H7 (cell line): Measurements from ENCODE around the gene APRT. TPM values are rescaled to one million over a fixed set of nuclear protein-coding genes. Genes with fewer than 3 reads are reported as not detected.

Experiments
- DNase-seq: peaks from one replicate; pipeline ENCODE4 v3.0.0; 2012
- H3K27me3 ChIP-seq: 2 replicates; pipeline ENCODE4 v1.6.0; 2011; ENCODE audit warnings: mild to moderate bottlenecking, low read length; ENCODE audit not compliant: control insufficient read depth, insufficient read depth
- H3K36me3 ChIP-seq: replicated peaks from 2 replicates; pipeline ENCODE4 v1.5.1; 2011; ENCODE audit warnings: low read length; ENCODE audit not compliant: control insufficient read depth, insufficient read depth
- H3K4me3 ChIP-seq: 2 replicates; pipeline ENCODE4 v1.5.1; 2011; ENCODE audit warnings: low read depth, mild to moderate bottlenecking, control low read depth, low read length, moderate library complexity; ENCODE audit not compliant: insufficient read depth
- total RNA-seq: library from RNA; depleted of rRNA; stranded (reverse); fragments of >200 nt; shearing (Covaris generic); gene quantifications from 2 replicates; pipeline ENCODE4 v1.2.3, GENCODE V29; 2014

The APRT gene
- total RNA-seq, 1 experiment from 2014 or later: 633 TPM

- no peaks in the 10 kb centered on the region for H3K27me3 ChIP-seq
- H3K36me3 ChIP-seq: peaks cover 44% of the 10 kb centered on the region
- peak overlapping the region; percentile 86 for H3K4me3 ChIP-seq
- no peak for DNase-seq
Observed at GRCh38 chr16:88810166-88810911, 1.4 kb downstream of the APRT start.

GRCh38 chr16:88809676-88810165 is 2.0 kb downstream of the APRT start:
- Histone ChIP-seq H3K27me3 (no peaks in the 10 kb centered on the region), H3K4me3 (no peak overlapping the region), H3K36me3 (peaks cover 47% of the 10 kb centered on the region)
- no peak for DNase-seq

- no peak overlapping the region for H3K4me3 ChIP-seq
- H3K36me3 ChIP-seq: peaks cover 47% of the 10 kb centered on the region
- no peak for DNase-seq
- no peaks in the 10 kb centered on the region for H3K27me3 ChIP-seq
Observed at GRCh38 chr16:88809068-88809675, 2.6 kb downstream of the APRT start.

DNA sequence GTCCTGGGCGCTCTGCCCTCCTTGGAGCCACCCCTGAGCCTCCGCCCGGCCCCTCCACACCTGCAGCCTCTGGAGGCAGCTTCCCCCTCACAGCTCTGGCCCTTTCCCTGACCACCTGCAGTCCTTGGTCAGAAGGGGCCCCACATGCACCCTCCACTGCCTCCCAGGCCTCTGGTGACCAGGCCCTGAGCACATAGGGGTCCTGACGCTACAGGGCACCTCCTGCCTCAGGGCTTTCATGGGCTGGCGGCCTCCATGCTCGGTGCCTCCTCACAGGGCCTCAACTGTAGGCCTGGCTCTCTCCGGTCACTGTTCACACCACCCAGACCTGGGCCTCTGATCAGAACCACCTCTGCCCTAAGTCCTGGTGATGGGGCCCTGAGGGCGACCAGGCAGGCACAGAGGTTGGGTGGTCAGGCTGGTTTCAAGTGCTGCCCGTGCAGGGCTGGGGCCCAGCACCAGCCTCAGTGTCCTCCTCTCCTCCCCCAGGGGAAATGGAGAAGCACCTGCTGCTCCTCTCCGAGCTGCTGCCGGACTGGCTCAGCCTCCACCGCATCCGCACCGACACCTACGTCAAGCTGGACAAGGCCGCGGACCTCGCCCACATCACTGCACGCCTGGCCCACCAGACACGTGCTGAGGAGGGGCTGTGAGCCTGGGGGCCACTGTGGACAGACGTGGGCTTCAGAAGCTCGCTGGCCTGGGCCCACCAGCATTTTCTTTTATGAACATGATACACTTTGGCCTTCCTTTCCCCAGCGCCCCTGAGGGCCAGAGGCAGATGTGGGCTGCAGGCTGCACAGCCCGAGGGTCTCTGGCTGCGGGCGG is 3.9 kb downstream of the APRT start:
- Histone ChIP-seq H3K27me3 (no peaks in the 10 kb centered on the region), H3K36me3 (peaks cover 47% of the 10 kb centered on the region), H3K4me3 (no peak overlapping the region)
- no peak for DNase-seq

DNA sequence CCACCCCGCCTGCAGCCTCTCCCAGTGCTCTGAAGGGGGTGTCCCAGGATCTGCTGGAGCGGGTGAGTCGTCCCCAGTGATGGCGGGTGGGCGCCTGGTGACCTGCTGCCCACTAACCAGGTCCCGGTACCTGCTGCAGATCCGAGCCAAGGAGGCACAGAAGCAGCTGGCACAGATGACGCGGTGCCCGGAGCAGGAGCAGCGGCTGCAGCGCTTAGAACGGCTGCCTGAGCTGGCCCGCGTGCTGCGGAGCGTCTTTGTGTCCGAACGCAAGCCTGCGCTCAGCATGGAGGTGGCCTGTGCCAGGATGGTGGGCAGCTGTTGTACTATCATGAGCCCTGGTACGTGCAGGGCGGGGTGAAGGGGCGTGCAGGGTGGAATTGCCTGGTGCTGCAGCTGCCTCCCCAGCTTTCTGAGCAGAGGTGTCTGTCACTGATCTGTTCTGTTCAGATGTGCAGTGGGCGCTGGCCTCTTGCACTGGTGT is 4.5 kb downstream of the APRT start:
- Histone ChIP-seq H3K27me3 (no peaks in the 10 kb centered on the region), H3K36me3 (peaks cover 47% of the 10 kb centered on the region), H3K4me3 (no peak overlapping the region)
- no peak for DNase-seq

DNA sequence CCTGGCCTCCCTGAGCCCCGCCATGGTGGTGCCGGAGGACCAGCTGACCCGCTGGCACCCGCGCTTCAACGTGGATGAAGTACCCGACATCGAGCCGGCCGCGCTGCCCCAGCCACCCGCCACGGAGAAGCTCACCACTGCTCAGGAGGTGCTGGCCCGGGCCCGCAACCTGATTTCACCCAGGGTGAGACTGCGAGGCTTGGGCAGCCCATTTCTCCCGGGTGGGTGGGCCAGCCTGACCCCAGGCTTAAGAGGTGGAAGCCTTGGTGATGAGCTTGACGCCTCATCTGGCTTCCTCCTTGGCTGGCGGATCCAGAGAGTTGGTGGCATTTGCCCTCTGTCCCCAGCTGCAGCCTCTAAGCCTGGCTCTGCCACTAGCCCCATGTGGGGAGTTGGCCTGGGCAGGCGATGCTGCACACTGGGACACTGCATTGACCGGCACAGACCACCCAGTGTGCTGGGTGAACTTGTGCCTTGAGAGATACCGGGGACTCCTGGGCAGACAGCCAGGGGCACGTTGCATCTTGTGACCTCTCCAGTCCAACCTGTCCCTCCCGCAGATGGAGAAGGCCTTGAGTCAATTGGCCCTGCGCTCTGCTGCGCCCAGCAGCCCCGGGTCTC is 5.1 kb downstream of the APRT start:
- DNase-seq: no peak
- Histone ChIP-seq H3K36me3 (peaks cover 47% of the 10 kb centered on the region), H3K4me3 (no peak overlapping the region), H3K27me3 (no peaks in the 10 kb centered on the region)

DNA sequence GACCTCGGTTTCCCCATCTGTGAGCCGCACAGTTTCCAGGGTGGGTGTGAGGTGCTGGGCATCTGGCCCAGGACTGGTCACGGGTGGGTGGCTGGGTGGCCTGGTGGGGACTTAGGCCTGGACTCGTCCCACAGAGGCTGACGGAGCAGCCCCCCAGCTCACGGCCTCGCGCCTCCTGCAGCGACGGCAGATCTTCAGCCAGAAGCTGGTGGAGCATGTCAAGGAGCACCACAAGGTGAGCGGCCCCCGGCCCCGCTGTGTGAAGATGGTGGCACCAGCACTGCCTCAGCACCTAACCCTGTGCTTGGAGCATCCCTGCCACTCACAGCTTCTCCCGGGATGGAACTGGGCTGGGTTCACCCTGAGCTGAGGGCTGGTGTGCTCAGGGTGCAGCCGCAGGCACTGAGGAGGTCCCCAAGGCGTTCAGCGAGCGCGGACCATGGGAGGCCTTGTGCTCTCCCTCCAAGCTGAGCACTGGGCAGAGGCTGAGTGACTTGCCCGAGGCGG is 5.8 kb downstream of the APRT start:
- Histone ChIP-seq H3K27me3 (no peaks in the 10 kb centered on the region), H3K4me3 (no peak overlapping the region), H3K36me3 (peaks cover 47% of the 10 kb centered on the region)
- no peak for DNase-seq

- H3K27me3 ChIP-seq: no peaks in the 10 kb centered on the region
- no peak for DNase-seq
- H3K36me3 ChIP-seq: peaks cover 43% of the 10 kb centered on the region
- H3K4me3 ChIP-seq: no peak overlapping the region
Observed at GRCh38 chr16:88805340-88805715, 6.4 kb downstream of the APRT start.

- Histone ChIP-seq H3K27me3 (no peaks in the 10 kb centered on the region), H3K36me3 (peaks cover 37% of the 10 kb centered on the region), H3K4me3 (peak overlapping the region; percentile 85)
- peak; percentile 93 for DNase-seq
Observed at GRCh38 chr16:88804552-88805339, 7.0 kb downstream of the APRT start.

DNA sequence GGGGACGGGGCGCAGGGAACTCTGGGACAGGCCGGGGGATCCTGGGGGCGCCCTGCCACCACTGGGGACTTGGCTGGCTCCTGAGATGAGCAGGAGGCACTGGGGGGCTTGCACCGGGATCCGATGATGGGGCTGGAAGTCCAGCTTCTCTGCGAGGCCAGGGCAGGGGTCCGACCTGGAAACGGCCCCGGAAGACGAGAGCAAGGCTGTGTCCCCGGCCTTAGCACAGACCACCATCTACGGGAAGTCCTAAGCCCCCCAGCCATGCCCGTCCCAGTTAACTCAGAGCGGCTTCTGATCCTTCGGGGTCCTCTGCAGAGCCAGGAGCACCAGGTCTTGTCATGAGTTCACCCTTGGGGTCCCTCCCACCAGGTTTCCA is 7.6 kb downstream of the APRT start:
- H3K36me3 ChIP-seq: peaks cover 32% of the 10 kb centered on the region
- DNase-seq: peak; percentile 85
- H3K4me3 ChIP-seq: peak overlapping the region; percentile 85
- H3K27me3 ChIP-seq: no peaks in the 10 kb centered on the region

DNA sequence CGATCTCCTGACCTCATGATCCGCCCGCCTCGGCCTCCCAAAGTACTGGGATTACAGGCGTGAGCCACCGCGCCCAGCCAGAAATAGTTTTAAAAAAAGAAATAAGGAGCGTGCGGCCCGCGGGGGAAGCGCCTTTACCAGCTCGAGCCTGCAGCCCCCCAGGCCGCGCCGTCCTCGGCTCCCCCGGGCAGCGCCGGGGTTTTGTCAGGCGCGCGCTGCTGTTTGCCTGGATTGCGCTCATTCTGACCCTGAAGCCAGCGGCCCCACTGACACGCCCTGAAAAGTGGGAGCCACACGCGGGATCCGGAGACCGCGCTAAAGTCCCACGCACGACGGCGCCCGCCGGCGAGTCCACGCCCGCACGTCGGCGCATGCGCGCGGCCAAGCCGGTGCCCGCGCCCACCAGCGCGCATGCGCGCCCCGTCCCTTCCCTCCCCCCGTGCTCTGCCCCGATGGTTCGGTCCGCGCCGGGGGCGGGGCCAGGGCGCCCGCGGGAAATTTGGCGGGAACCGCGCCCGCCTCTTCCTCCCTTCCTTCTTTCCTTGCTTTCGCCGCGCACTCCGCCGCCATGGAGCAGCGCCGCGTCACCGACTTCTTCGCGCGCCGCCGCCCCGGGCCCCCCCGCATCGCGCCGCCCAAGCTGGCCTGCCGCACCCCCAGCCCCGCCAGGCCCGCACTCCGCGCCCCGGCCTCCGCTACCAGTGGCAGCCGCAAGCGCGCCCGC is 8.3 kb downstream of the APRT start, which contains the start of gene CDT1:
Gene CDT1 (plus strand): TSS at position 526 of the 724 bp plus-strand sequence. CDS start 43 bp downstream, at position 569.
- Histone ChIP-seq H3K27me3 (no peaks in the 10 kb centered on the region), H3K36me3 (peaks cover 27% of the 10 kb centered on the region), H3K4me3 (peak within 1 kb of the TSS; percentile 85)
- peak; percentile 100 for DNase-seq

- Histone ChIP-seq H3K4me3 (no peak overlapping the region), H3K27me3 (no peaks in the 10 kb centered on the region), H3K36me3 (peaks cover 3% of the 10 kb centered on the region)
- no peak for DNase-seq
Observed at GRCh38 chr16:88800277-88800592, 11.5 kb downstream of the APRT start.

DNA sequence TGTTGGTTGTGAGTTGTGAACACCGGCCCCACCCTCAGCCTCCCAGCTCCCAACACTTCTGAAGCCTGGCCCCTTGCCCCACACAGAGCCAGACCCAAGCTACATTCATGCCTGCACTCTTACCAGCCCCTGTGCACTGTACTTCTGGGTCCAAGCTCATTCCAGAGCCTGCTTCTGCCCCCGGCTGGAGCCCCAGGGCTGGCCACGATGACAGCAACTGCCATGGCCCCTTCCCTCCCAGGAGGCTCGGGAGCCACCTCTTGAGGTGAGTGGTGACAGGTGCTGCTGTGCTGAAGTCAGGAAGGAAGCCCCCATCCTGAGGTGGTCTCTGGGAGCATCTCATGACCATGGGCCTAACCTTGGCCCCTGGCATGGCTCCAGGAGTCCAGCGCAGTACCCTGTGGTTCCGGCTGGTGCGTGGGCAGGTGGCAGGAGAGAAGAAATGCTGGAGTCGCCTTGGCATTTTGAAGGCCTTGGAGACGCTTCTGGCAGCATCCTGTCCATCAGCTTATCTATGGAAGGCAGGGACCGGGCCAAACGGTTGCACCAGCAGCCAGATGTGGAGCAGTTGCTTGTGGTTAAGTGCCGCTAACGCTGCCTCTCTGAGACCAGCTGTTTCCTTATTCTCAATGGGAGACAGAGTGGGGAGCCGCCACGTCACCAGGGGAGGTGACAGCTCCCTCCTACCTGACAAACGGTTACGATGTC is 12.0 kb downstream of the APRT start:
- Histone ChIP-seq H3K27me3 (no peaks in the 10 kb centered on the region), H3K36me3 (no peaks in the 10 kb centered on the region), H3K4me3 (no peak overlapping the region)
- no peak for DNase-seq
